Fibroblast of the aortic adventitia (primary cell): ENCODE results near the gene HP1BP3. TPM values are rescaled to one million over a fixed set of nuclear protein-coding genes. Genes with fewer than 3 reads are reported as not detected.
"Not testable (repeated sequence)": the region's sequence is repeated elsewhere in the genome, so short reads cannot be mapped to it uniquely, and the experiment has no call there.

Source experiments
- DNase-seq: peaks from one replicate; pipeline ENCODE4 v3.0.0-alpha.2; 2010; ENCODE audit warnings: low read depth
- H3K4me3 ChIP-seq: 2 replicates; pipeline ENCODE4 v1.5.1; 2011; ENCODE audit warnings: low read depth, mild to moderate bottlenecking, control low read depth, low read length, moderate library complexity
- CTCF ChIP-seq: IDR thresholded peaks from 2 replicates; pipeline ENCODE4 v1.5.1; 2011; ENCODE audit warnings: mild to moderate bottlenecking, low read length, control low read depth, inconsistent platforms; ENCODE audit not compliant: insufficient read depth
- total RNA-seq: library from RNA; depleted of rRNA; stranded (reverse); fragments of >200 nt; gene quantifications from 2 replicates; pipeline ENCODE4 v1.2.3, GENCODE V29; 2012; ENCODE audit warnings: low replicate concordance

HP1BP3 gene
- total RNA-seq, 1 donor = 215 TPM

- no peak for TF ChIP-seq CTCF
- no peak overlapping the region for H3K4me3 ChIP-seq
- peak; percentile 96 for DNase-seq
Observed at GRCh38 chr1:20792196-20792595, 5.1 kb upstream of the HP1BP3 start.

- no peak for TF ChIP-seq CTCF
- DNase-seq = no peak
- no peak overlapping the region for H3K4me3 ChIP-seq
Observed at GRCh38 chr1:20790785-20791184, 3.7 kb upstream of the HP1BP3 start.

GRCh38 chr1:20789598-20789997 lies 2.5 kb upstream of the HP1BP3 start:
- DNase-seq = not testable (repeated sequence)

GRCh38 chr1:20787840-20788795 lies 1.0 kb upstream of the HP1BP3 start:
- H3K4me3 ChIP-seq = peak overlapping the region; percentile 79
- TF ChIP-seq CTCF = no peak
- peak; percentile 62 for DNase-seq

More at GRCh38 chr1:20789598-20789997, 2.5 kb upstream of the HP1BP3 start:
- not testable (repeated sequence) for H3K4me3 ChIP-seq

GRCh38 chr1:20786253-20787028 lies 666 bp downstream of the HP1BP3 start:
- DNase-seq = peak; percentile 90
- peak overlapping the region; percentile 88 for H3K4me3 ChIP-seq
- no peak for TF ChIP-seq CTCF

- peak overlapping the region; percentile 88 for H3K4me3 ChIP-seq
- no peak for TF ChIP-seq CTCF
- DNase-seq = no peak
Observed at GRCh38 chr1:20785907-20786252, 1.2 kb downstream of the HP1BP3 start.

- no peak overlapping the region for H3K4me3 ChIP-seq
- TF ChIP-seq CTCF = no peak
- no peak for DNase-seq
Observed at GRCh38 chr1:20775700-20776099, 11.4 kb downstream of the HP1BP3 start.
